Measurements from ENCODE around the gene CASKIN2.

CASKIN2 gene

GRCh38 chr17:75450270-75450669 is 65.1 kb downstream of the CASKIN2 start:
- H3K9ac ChIP-seq (ENCODE audit: low read length): no peak overlapping the region
- H3K4me2 ChIP-seq (ENCODE audit: low read depth, low read length): no peak overlapping the region
- no peaks in the 10 kb centered on the region for H3K36me3 ChIP-seq (replicated peaks; ENCODE audit: insufficient read depth, low read length)
- no peak overlapping the region for H2AFZ ChIP-seq (ENCODE audit: low read length)
- TF ChIP-seq, protein P1, sequence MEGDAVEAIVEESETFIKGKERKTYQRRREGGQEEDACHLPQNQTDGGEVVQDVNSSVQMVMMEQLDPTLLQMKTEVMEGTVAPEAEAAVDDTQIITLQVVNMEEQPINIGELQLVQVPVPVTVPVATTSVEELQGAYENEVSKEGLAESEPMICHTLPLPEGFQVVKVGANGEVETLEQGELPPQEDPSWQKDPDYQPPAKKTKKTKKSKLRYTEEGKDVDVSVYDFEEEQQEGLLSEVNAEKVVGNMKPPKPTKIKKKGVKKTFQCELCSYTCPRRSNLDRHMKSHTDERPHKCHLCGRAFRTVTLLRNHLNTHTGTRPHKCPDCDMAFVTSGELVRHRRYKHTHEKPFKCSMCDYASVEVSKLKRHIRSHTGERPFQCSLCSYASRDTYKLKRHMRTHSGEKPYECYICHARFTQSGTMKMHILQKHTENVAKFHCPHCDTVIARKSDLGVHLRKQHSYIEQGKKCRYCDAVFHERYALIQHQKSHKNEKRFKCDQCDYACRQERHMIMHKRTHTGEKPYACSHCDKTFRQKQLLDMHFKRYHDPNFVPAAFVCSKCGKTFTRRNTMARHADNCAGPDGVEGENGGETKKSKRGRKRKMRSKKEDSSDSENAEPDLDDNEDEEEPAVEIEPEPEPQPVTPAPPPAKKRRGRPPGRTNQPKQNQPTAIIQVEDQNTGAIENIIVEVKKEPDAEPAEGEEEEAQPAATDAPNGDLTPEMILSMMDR (IDR thresholded peaks at IDR 0.05; ENCODE audit: low read length): no peak
- TF ChIP-seq EZH2phosphoT487 (IDR thresholded peaks at IDR 0.05; ENCODE audit: low read length): no peak
- no peak for TF ChIP-seq EZH2 (optimal IDR thresholded peaks at IDR 0.05; ENCODE audit: low read depth, low read length)
- no peaks in the 10 kb centered on the region for H3K27me3 ChIP-seq (replicated peaks; ENCODE audit: insufficient read depth, low read length)
- no peaks in the 10 kb centered on the region for H3K4me1 ChIP-seq (ENCODE audit: low read length)
- no peaks in the 10 kb centered on the region for H4K20me1 ChIP-seq (ENCODE audit: insufficient read depth, low read length)
- H3K27ac ChIP-seq (ENCODE audit: low read length): no peak overlapping the region
- no peak overlapping the region for H3K4me3 ChIP-seq (ENCODE audit: low read length)
- H3K9me3 ChIP-seq (replicated peaks; ENCODE audit: insufficient read depth, low read length): no peaks in the 10 kb centered on the region
- no peak for DNase-seq
- no peaks in the 10 kb centered on the region for H3K9me2 ChIP-seq (replicated peaks; ENCODE audit: insufficient read depth, low read length)
- no peaks in the 10 kb centered on the region for H3F3A ChIP-seq (ENCODE audit: insufficient read depth, low read length)
- no peaks in the 10 kb centered on the region for H3K79me2 ChIP-seq (ENCODE audit: low read length)

All from MM.1S (cell line).